AG08395 (cell line): Measurements from ENCODE around the gene EHMT1.
"Not testable (repeated sequence)": the region's sequence is repeated elsewhere in the genome, so short reads cannot be mapped to it uniquely, and the experiment has no call there.

Experiments used
- DNase-seq: peaks from one replicate; pipeline ENCODE4 v3.0.0; 2012; ENCODE audit warnings: mixed read lengths, low spot score

EHMT1 gene

GRCh38 chr9:137590469-137591383 is 28.1 kb upstream of the EHMT1 start, which contains the start of gene ZMYND19:
Gene ZMYND19, minus strand, starts transcription at chr9:137590512. Its CDS starts 249 bp downstream, at chr9:137590263.
- peak; percentile 100 for DNase-seq

GRCh38 chr9:137592767-137593166 is 26.0 kb upstream of the EHMT1 start:
- DNase-seq, result no peak

- no peak for DNase-seq
Observed at GRCh38 chr9:137593176-137593575, 25.6 kb upstream of the EHMT1 start.

GRCh38 chr9:137596577-137596976 is 22.2 kb upstream of the EHMT1 start:
- DNase-seq, result not testable (repeated sequence)

- no peak for DNase-seq
Observed at GRCh38 chr9:137598943-137599342, 19.9 kb upstream of the EHMT1 start.

- DNase-seq, result no peak
Observed at GRCh38 chr9:137602661-137603060, 16.1 kb upstream of the EHMT1 start.

GRCh38 chr9:137603879-137604278 is 14.9 kb upstream of the EHMT1 start:
- no peak for DNase-seq

GRCh38 chr9:137604345-137605086 is 14.3 kb upstream of the EHMT1 start:
- no peak for DNase-seq

- DNase-seq, result peak; percentile 98
Observed at GRCh38 chr9:137605121-137606004, 13.4 kb upstream of the EHMT1 start, which contains the start of gene ARRDC1. Gene ARRDC1, plus strand, starts transcription at chr9:137605686. Its CDS starts 32 bp downstream, at chr9:137605718.

- DNase-seq, result no peak
Observed at GRCh38 chr9:137606005-137606621, 12.7 kb upstream of the EHMT1 start.

GRCh38 chr9:137606734-137607138 is 12.1 kb upstream of the EHMT1 start:
- no peak for DNase-seq

GRCh38 chr9:137607141-137607857 is 11.5 kb upstream of the EHMT1 start:
- DNase-seq, result no peak

- no peak for DNase-seq
Observed at GRCh38 chr9:137610944-137611343, 7.9 kb upstream of the EHMT1 start.

- DNase-seq, result peak; percentile 83
Observed at GRCh38 chr9:137611623-137612609, 6.9 kb upstream of the EHMT1 start.

GRCh38 chr9:137612741-137613142 is 6.1 kb upstream of the EHMT1 start:
- DNase-seq, result no peak

- DNase-seq, result no peak
Observed at GRCh38 chr9:137613259-137613658, 5.5 kb upstream of the EHMT1 start.

- no peak for DNase-seq
Observed at GRCh38 chr9:137613738-137614523, 4.9 kb upstream of the EHMT1 start.

- no peak for DNase-seq
Observed at GRCh38 chr9:137614631-137615386, 4.0 kb upstream of the EHMT1 start.
